Glutamatergic neuron (in vitro differentiated cells): ENCODE data around the gene SETD1B. TPM values are rescaled to one million over a fixed set of nuclear protein-coding genes. Genes with fewer than 3 reads are reported as not detected.

Source experiments
- DNase-seq: peaks from one replicate; pipeline ENCODE4 v3.0.0; 2022
- H3K27ac Mint-ChIP-seq: one replicate; pipeline ENCODE4 v1.8.0; 2020; ENCODE audit warnings: mild to moderate bottlenecking, mixed read lengths, inconsistent platforms; ENCODE audit not compliant: unreplicated experiment
- H3K27me3 Mint-ChIP-seq: one replicate; pipeline ENCODE4 v1.8.0; 2020; ENCODE audit warnings: mild to moderate bottlenecking, moderate library complexity, mixed read lengths, inconsistent platforms; ENCODE audit not compliant: unreplicated experiment
- H3K36me3 Mint-ChIP-seq: one replicate; pipeline ENCODE4 v1.8.0; 2020; ENCODE audit warnings: mild to moderate bottlenecking, mixed read lengths, inconsistent platforms; ENCODE audit not compliant: unreplicated experiment
- H3K4me1 Mint-ChIP-seq: one replicate; pipeline ENCODE4 v1.8.0; 2020; ENCODE audit warnings: mild to moderate bottlenecking, low read depth, mixed read lengths, inconsistent platforms; ENCODE audit not compliant: unreplicated experiment
- H3K4me3 Mint-ChIP-seq: one replicate; pipeline ENCODE4 v1.8.0; 2020; ENCODE audit warnings: mild to moderate bottlenecking, mixed read lengths, inconsistent platforms; ENCODE audit not compliant: unreplicated experiment
- H3K9me3 Mint-ChIP-seq: one replicate; pipeline ENCODE4 v1.8.0; 2020; ENCODE audit warnings: mild to moderate bottlenecking, moderate library complexity, mixed read lengths, inconsistent platforms; ENCODE audit not compliant: unreplicated experiment
- CTCF ChIP-seq: fragments of 200-600 bp; sonication (generic); IDR thresholded peaks from one replicate; pipeline ENCODE4 v1.5.0; 2021; ENCODE audit not compliant: partially characterized antibody, unreplicated experiment
- total RNA-seq: library from RNA; stranded (reverse); fragmentation: NEBNext Ultra II Directional; extraction: Animal tissue kit (Norgen Biotek cat#: 25700); gene quantifications from one replicate; pipeline ENCODE4 v1.2.1, GENCODE V29; 2021; ENCODE audit not compliant: unreplicated experiment

Gene SETD1B
- total RNA-seq, 1 donor from 2014 or later: 35.0 TPM

GRCh38 chr12:121795034-121795968 lies 8.5 kb upstream of the SETD1B start:
- no peaks in the 10 kb centered on the region for H3K36me3 Mint-ChIP-seq
- peaks cover 38% of the 10 kb centered on the region for H3K27me3 Mint-ChIP-seq
- peak; percentile 91 for DNase-seq
- H3K4me1 Mint-ChIP-seq: peaks cover 22% of the 10 kb centered on the region
- H3K9me3 Mint-ChIP-seq: peaks cover 36% of the 10 kb centered on the region
- peak overlapping the region; percentile 85 for H3K4me3 Mint-ChIP-seq
- peak; percentile 74 for TF ChIP-seq CTCF
- peak overlapping the region; percentile 36 for H3K27ac Mint-ChIP-seq

- Mint-ChIP-seq H3K9me3 (peaks cover 47% of the 10 kb centered on the region), H3K4me3 (peak overlapping the region; percentile 92), H3K36me3 (peaks cover 7% of the 10 kb centered on the region), H3K27ac (peak overlapping the region; percentile 98), H3K27me3 (peaks cover 48% of the 10 kb centered on the region), H3K4me1 (peaks cover 22% of the 10 kb centered on the region)
- no peak for TF ChIP-seq CTCF
- DNase-seq: peak; percentile 80
Measured at GRCh38 chr12:121796855-121797751, 6.7 kb upstream of the SETD1B start.

- peak; percentile 84 for DNase-seq
- H3K27me3 Mint-ChIP-seq: peaks cover 56% of the 10 kb centered on the region
- peak overlapping the region; percentile 98 for H3K27ac Mint-ChIP-seq
- H3K4me3 Mint-ChIP-seq: peak overlapping the region; percentile 92
- TF ChIP-seq CTCF: no peak
- peaks cover 9% of the 10 kb centered on the region for H3K36me3 Mint-ChIP-seq
- H3K9me3 Mint-ChIP-seq: peaks cover 54% of the 10 kb centered on the region
- peaks cover 22% of the 10 kb centered on the region for H3K4me1 Mint-ChIP-seq
Measured at GRCh38 chr12:121797937-121798786, 5.6 kb upstream of the SETD1B start.

GRCh38 chr12:121798787-121799155 lies 5.0 kb upstream of the SETD1B start:
- Mint-ChIP-seq H3K4me3 (peak overlapping the region; percentile 92), H3K27ac (peak overlapping the region; percentile 98), H3K4me1 (peaks cover 22% of the 10 kb centered on the region), H3K36me3 (peaks cover 9% of the 10 kb centered on the region), H3K9me3 (peaks cover 55% of the 10 kb centered on the region), H3K27me3 (peaks cover 57% of the 10 kb centered on the region)
- no peak for DNase-seq
- TF ChIP-seq CTCF: no peak
